Skeletal muscle tissue (tissue), 4 donors: Measurements from ENCODE around the gene DCTN4. TPM values are rescaled to one million over a fixed set of nuclear protein-coding genes. Genes with fewer than 3 reads are reported as not detected.

Source experiments
- H3K27ac ChIP-seq: one replicate; pipeline ENCODE4 v1.7.0; 2013; ENCODE audit warnings: mild to moderate bottlenecking, low read depth, low read length, inconsistent platforms
- H3K27me3 ChIP-seq, 3 donors: one replicate each; pipeline ENCODE4 v1.7.0; 2013; ENCODE audit warnings: low read length in 3 of 3; ENCODE audit not compliant: control insufficient read depth in 3 of 3, insufficient read depth in 3 of 3
- H3K36me3 ChIP-seq, 3 donors: one replicate each; pipeline ENCODE4 v1.7.0; 2013; ENCODE audit warnings: low read length in 3 of 3; ENCODE audit not compliant: control insufficient read depth in 3 of 3, insufficient read depth in 3 of 3
- H3K4me1 ChIP-seq, 3 donors: one replicate each; pipeline ENCODE4 v1.7.0; 2013; ENCODE audit warnings: low read length in 3 of 3, mild to moderate bottlenecking in 3 of 3; ENCODE audit not compliant: control insufficient read depth in 3 of 3, insufficient read depth in 3 of 3
- H3K4me3 ChIP-seq, 3 donors: one replicate each; pipeline ENCODE4 v1.7.0; 2013; ENCODE audit warnings: low read length in 3 of 3
- H3K9ac ChIP-seq, 3 donors: one replicate each; pipeline ENCODE4 v1.7.0; 2013; ENCODE audit warnings: low read length in 3 of 3, mild to moderate bottlenecking in 3 of 3, moderate library complexity in 2 of 3, low read depth in 1 of 3
- H3K9me3 ChIP-seq, 3 donors: one replicate each; pipeline ENCODE4 v1.7.0; 2013; ENCODE audit warnings: low read length in 3 of 3; ENCODE audit not compliant: control insufficient read depth in 3 of 3
- total RNA-seq: library from RNA; depleted of rRNA; stranded (reverse); fragments of >200 nt; gene quantifications from one replicate; pipeline ENCODE4 v1.2.3, GENCODE V29; 2014
- donor health status: Osteomylitis.

The DCTN4 gene
- total RNA-seq, 1 donor from 2014 or later: 45.9 TPM

DNA sequence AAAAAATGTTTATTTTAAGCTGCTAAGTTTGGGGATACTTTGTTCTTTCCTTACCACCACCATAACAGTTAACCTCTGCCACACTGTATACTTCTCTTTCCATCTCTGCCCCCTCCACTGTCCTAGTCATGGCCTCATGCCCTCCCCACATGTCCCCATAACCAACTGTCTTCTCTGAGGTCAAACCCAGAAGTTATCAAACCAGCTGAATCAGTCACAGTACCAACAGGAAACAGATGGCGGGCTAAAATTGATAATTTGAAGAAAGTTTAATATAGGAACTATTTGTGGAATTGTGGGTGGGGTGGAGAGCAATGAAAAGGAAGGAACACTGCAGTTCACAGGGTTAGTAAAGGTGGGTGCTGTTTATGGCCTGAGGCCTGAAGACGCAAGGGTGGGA, 5.7 kb upstream of the DCTN4 start:
- Histone ChIP-seq H3K4me1 (peaks cover 0 to 3% (median 3%) of the 10 kb centered on the region in 3 donors), H3K36me3 (no peaks in the 10 kb centered on the region), H3K27ac (peak overlapping the region; percentile 61), H3K4me3 (no peak overlapping the region), H3K9me3 (no peaks in the 10 kb centered on the region), H3K9ac (no peak overlapping the region), H3K27me3 (no peaks in the 10 kb centered on the region)

DNA sequence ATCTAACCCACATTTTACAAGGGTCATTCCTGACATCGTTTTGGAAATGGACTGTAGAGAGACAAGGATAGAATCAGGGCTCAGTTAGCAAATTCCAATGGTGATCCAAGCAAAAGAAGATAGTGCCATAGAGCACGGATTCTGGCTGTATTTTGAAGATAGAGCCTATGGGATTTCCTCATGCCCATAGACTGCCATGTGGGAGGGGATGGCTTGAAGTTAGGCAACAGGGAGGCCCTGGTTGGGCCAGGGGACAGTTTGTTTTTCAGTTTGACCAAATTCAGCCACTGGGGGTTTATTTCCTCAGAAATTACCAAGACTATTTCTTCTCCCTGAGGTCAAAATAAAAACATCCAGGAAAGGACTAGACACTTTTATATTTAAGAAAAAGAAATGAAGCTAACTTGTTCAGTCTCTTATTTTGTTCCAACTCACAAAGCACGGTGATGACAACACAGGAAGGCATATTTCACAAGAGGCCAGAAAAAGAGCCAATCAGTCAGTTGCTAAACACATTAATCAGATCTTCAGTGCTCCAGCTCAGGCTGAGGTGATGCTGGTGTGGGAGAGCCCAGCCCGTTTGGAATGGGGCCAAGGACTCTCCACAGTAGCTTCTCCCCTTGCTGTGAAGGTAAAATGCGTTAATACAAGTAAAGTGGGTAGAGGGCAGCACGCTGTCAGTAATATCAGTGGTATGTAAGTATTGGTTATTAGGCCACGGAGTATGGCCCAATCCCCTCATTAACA, 4.4 kb upstream of the DCTN4 start:
- H3K27me3 ChIP-seq: no peaks in the 10 kb centered on the region
- peak overlapping the region; percentile 61 for H3K27ac ChIP-seq
- H3K9me3 ChIP-seq: no peaks in the 10 kb centered on the region
- no peak overlapping the region for H3K9ac ChIP-seq
- H3K4me1 ChIP-seq: peaks cover 0 to 11% (median 3%) of the 10 kb centered on the region in 3 donors
- H3K4me3 ChIP-seq: no peak overlapping the region
- H3K36me3 ChIP-seq: no peaks in the 10 kb centered on the region

DNA sequence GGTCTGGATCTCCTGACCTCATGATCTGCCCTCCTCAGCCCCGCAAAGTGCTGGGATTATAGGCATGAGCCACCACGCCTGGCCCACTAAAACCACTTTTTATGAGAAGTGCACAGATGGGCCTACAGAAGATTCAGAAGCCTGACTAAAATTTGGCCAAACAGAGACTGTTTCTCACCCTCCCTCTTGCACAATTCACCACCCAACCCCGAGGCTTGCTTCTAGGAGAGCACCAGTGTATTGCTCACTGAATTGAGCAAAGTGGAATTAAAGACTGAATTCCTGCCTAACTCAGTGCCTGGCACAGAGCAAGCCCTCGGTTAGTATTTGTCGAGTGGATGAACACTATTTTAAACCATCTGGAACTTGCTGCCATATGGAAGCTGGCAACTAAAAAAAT, 3.4 kb upstream of the DCTN4 start:
- H3K4me1 ChIP-seq: peaks cover 3 to 16% (median 5%) of the 10 kb centered on the region in 3 donors
- no peaks in the 10 kb centered on the region for H3K9me3 ChIP-seq
- H3K9ac ChIP-seq: no peak overlapping the region
- H3K27ac ChIP-seq: no peak overlapping the region
- H3K36me3 ChIP-seq: no peaks in the 10 kb centered on the region
- no peaks in the 10 kb centered on the region for H3K27me3 ChIP-seq
- no peak overlapping the region for H3K4me3 ChIP-seq

GRCh38 chr5:150759334-150759583, 442 bp upstream of the DCTN4 start:
- Histone ChIP-seq H3K36me3 (peaks cover 2 to 12% (median 6%) of the 10 kb centered on the region in 3 donors), H3K9me3 (no peaks in the 10 kb centered on the region), H3K27ac (peak overlapping the region; percentile 96), H3K4me3 (peak overlapping the region; percentile 86 to 97 (median 96)), H3K27me3 (no peaks in the 10 kb centered on the region), H3K4me1 (peaks cover 5 to 19% (median 8%) of the 10 kb centered on the region in 3 donors), H3K9ac (peak overlapping the region; percentile 90 to 97 (median 96))

- no peaks in the 10 kb centered on the region for H3K27me3 ChIP-seq
- peaks cover 5 to 22% (median 16%) of the 10 kb centered on the region in 3 donors for H3K36me3 ChIP-seq
- peak overlapping the region; percentile 90 to 97 (median 97) for H3K9ac ChIP-seq
- H3K27ac ChIP-seq: peak overlapping the region; percentile 96
- no peaks in the 10 kb centered on the region for H3K9me3 ChIP-seq
- peak overlapping the region; percentile 86 to 97 (median 96) for H3K4me3 ChIP-seq
- H3K4me1 ChIP-seq: peaks cover 5 to 15% (median 5%) of the 10 kb centered on the region in 3 donors
These were observed 650 bp downstream of the DCTN4 start for GRCh38 chr5:150758203-150758530.

GRCh38 chr5:150757087-150757649, 1.6 kb downstream of the DCTN4 start:
- no peak overlapping the region for H3K27ac ChIP-seq
- H3K4me1 ChIP-seq: peaks cover 5 to 15% (median 5%) of the 10 kb centered on the region in 3 donors
- peak overlapping the region in 2 of 3 donors; percentile 90 to 97 for H3K9ac ChIP-seq
- no peaks in the 10 kb centered on the region for H3K27me3 ChIP-seq
- peak overlapping the region; percentile 4 to 97 (median 31) for H3K4me3 ChIP-seq
- peaks cover 9 to 31% (median 22%) of the 10 kb centered on the region in 3 donors for H3K36me3 ChIP-seq
- no peaks in the 10 kb centered on the region for H3K9me3 ChIP-seq

DNA sequence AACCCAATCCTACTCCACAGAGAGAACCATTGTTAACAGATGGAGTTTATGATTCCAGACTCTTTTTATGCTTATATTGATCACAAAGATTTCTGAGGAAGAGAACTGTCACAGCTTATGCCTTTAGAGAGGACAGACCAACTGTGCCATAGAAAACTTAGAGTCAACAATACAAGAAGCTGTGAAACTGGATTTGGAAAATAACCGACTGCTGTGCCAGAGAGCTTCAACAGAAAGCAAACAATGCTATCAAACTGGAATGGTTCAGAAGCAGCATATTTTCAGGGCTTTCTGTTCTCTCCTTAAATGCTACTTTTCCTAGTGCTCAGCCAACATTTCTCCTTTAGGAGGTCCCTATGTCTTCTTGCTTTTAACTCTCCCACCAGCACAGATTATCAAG, 5.0 kb downstream of the DCTN4 start:
- Histone ChIP-seq H3K36me3 (peaks cover 11 to 40% (median 36%) of the 10 kb centered on the region in 3 donors), H3K4me3 (no peak overlapping the region), H3K27ac (no peak overlapping the region), H3K9me3 (no peaks in the 10 kb centered on the region), H3K9ac (no peak overlapping the region), H3K4me1 (peaks cover 5 to 11% (median 5%) of the 10 kb centered on the region in 3 donors), H3K27me3 (no peaks in the 10 kb centered on the region)

DNA sequence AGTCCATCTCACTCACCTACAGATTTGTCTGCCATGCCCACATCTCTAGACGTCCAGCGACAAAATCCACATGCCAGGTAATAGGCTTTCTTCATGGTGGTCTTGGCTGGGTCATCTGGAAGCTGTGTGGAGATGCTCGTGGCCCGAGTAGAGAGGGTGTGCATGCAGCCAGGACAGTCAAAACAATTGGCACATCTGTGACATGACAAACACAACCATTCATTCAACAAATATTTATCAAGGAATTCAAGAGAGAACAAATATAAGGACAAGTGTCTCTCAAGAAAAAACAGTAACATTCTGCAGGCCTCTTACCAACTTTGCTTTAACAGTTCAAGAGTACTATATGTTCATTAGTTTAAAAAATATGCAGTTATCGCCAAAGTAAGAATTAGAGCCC, 5.4 kb downstream of the DCTN4 start:
- Histone ChIP-seq H3K27ac (no peak overlapping the region), H3K36me3 (peaks cover 11 to 40% (median 36%) of the 10 kb centered on the region in 3 donors), H3K4me1 (peaks cover 5 to 8% (median 5%) of the 10 kb centered on the region in 3 donors), H3K27me3 (no peaks in the 10 kb centered on the region), H3K9me3 (no peaks in the 10 kb centered on the region), H3K4me3 (no peak overlapping the region), H3K9ac (no peak overlapping the region)

DNA sequence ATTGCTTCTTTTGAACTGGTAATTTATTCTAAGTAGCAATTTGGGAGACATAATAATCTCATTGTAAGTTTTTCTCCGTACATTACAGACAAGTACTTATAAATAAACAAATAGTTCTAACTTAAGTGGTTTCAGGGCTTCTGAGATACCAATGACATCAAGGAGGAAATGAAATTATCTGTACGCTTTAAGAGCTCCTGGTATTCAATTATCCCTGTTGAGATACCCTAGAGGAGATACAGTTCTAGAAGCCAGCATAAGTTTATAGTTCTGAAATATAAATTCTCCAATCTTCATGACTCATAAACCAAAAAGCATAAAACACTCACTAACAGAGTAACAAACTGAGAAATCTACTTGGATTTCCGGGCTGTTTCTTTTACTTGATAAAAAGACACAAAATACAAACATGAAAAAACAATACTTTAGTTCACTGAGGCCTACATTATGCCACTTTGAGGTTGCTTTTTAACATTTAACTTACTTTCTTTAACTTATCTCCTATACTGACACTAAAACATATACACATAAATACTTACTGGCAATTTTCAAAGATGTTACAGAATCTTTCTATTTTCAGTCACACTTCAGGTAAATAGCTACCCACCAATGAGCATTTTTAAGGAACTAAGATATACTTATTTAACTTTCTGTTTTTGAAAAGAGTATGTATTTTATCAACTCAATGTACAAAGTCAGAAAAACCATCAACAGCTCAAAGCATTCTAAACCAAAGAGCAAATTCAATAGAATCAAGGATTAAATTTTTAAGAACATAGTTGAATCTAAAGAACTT, 7.5 kb downstream of the DCTN4 start:
- Histone ChIP-seq H3K9ac (no peak overlapping the region), H3K9me3 (no peaks in the 10 kb centered on the region), H3K36me3 (peaks cover 11 to 38% (median 36%) of the 10 kb centered on the region in 3 donors), H3K4me3 (no peak overlapping the region), H3K27me3 (no peaks in the 10 kb centered on the region), H3K4me1 (no peaks in the 10 kb centered on the region), H3K27ac (no peak overlapping the region)

DNA sequence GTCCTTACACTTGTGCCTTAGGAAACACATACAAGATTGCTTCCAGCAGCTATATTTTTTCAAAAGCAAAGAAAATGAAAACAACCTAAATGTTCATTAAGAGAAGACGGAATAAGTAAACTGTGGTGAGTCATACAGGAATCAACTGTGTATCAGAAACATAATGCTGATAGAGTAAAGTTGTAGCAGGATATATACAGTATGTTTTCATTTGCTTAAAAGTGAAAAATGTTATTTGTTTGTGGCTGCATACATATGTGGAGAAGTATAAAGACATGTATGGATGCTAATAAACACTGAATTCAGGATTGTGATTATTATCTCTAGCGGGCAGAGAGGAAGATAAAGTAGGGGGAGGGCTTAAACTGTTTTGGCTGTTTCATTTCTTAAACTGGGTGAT, 8.3 kb downstream of the DCTN4 start:
- H3K4me1 ChIP-seq: no peaks in the 10 kb centered on the region
- H3K36me3 ChIP-seq: peaks cover 11 to 37% (median 36%) of the 10 kb centered on the region in 3 donors
- H3K9ac ChIP-seq: no peak overlapping the region
- H3K27me3 ChIP-seq: no peaks in the 10 kb centered on the region
- no peaks in the 10 kb centered on the region for H3K9me3 ChIP-seq
- H3K27ac ChIP-seq: no peak overlapping the region
- H3K4me3 ChIP-seq: no peak overlapping the region
